CD8-positive, alpha-beta memory T cell (primary cell): ENCODE results near the gene BUD31. TPM values are rescaled to one million over a fixed set of nuclear protein-coding genes. Genes with fewer than 3 reads are reported as not detected.

Experiments used
- CTCF ChIA-PET: fragments of 350-600 bp; sonication (Branson Sonifier 250); formaldehyde crosslinking; loops from one replicate; lab custom pipeline; 2021; ENCODE audit warnings: antibody characterized with exemption; lab: Charles Lee
- POLR2A ChIA-PET: fragments of 350-600 bp; sonication (Branson Sonifier 250); formaldehyde crosslinking; loops from one replicate; lab custom pipeline; 2021; ENCODE audit warnings: antibody characterized with exemption; lab: Charles Lee
- DNase-seq, 5 donors: peaks; one replicate each; pipeline versions ENCODE4 v3.0.0 to v3.0.0-alpha.2; 2020 to 2022; ENCODE audit warnings: mixed read lengths in 1 of 5
- H3K27ac ChIP-seq: one replicate; pipeline ENCODE4 v1.7.0; 2013; ENCODE audit warnings: low read depth, mild to moderate bottlenecking, low read length, moderate library complexity
- H3K27me3 ChIP-seq: 2 replicates; pipeline ENCODE4 v1.7.0; 2013; ENCODE audit warnings: low read length, mild to moderate bottlenecking; ENCODE audit not compliant: insufficient read depth, poor library complexity, severe bottlenecking
- H3K36me3 ChIP-seq: 2 replicates; pipeline ENCODE4 v1.7.0; 2013; ENCODE audit warnings: mild to moderate bottlenecking, low read length, moderate library complexity; ENCODE audit not compliant: insufficient read depth
- H3K4me1 ChIP-seq: 2 replicates; pipeline ENCODE4 v1.7.0; 2013; ENCODE audit warnings: mild to moderate bottlenecking, low read length, moderate library complexity; ENCODE audit not compliant: insufficient read depth
- H3K4me3 ChIP-seq: 2 replicates; pipeline ENCODE4 v1.7.0; 2013; ENCODE audit warnings: mild to moderate bottlenecking, low read length
- H3K9me3 ChIP-seq: 2 replicates; pipeline ENCODE4 v1.7.0; 2013; ENCODE audit warnings: mild to moderate bottlenecking, low read length
- H3K27ac Mint-ChIP-seq, 8 donors: one replicate each; pipeline ENCODE4 v1.8.0; 2020 to 2021; ENCODE audit warnings: mixed read lengths in 8 of 8, mild to moderate bottlenecking in 6 of 8, inconsistent platforms in 3 of 8, moderate library complexity in 3 of 8
- H3K27me3 Mint-ChIP-seq, 2 donors: one replicate each; pipeline ENCODE4 v1.8.0; 2020 to 2021; ENCODE audit warnings: mixed read lengths in 2 of 2, mild to moderate bottlenecking in 1 of 2, moderate library complexity in 1 of 2
- H3K36me3 Mint-ChIP-seq, 3 donors: one replicate each; pipeline ENCODE4 v1.8.0; 2020 to 2021; ENCODE audit warnings: mixed read lengths in 3 of 3, inconsistent platforms in 1 of 3, mild to moderate bottlenecking in 1 of 3
- H3K4me1 Mint-ChIP-seq, 3 donors: one replicate each; pipeline ENCODE4 v1.8.0; 2020 to 2021; ENCODE audit warnings: mixed read lengths in 3 of 3, inconsistent platforms in 1 of 3, mild to moderate bottlenecking in 1 of 3
- H3K4me3 Mint-ChIP-seq, 7 donors: one replicate each; pipeline ENCODE4 v1.8.0; 2020 to 2021; ENCODE audit warnings: mixed read lengths in 7 of 7, mild to moderate bottlenecking in 6 of 7, moderate library complexity in 4 of 7, inconsistent platforms in 2 of 7
- H3K9me3 Mint-ChIP-seq, 5 donors: one replicate each; pipeline ENCODE4 v1.8.0; 2020 to 2022; ENCODE audit warnings: mixed read lengths in 5 of 5, mild to moderate bottlenecking in 3 of 5, moderate library complexity in 2 of 5, inconsistent platforms in 1 of 5
- polyA plus RNA-seq: library from polyadenylated mRNA; unstranded; fragments of 300-500 nt; fragmentation: Illumina TruSeq; gene quantifications from one replicate; pipeline ENCODE4 v1.2.3, GENCODE V29; 2021
- total RNA-seq, 2 experiments: library from RNA; stranded (reverse); gene quantifications; one replicate each; pipeline ENCODE4 v1.2.3, GENCODE V29; 2021

Gene BUD31
- total and polyA plus RNA-seq, 3 experiments from 2014 or later, result 176 to 188 (median 185) TPM

- H3K27me3 Mint-ChIP-seq, result no peaks in the 10 kb centered on the region
- CTCF ChIA-PET, result interaction anchor here (1.3 to 2.1 kb wide), 4 partner anchors 15 to 40 kb away, joined by 3 to 4 read pairs (median 3); partner anchors contain the start of genes BUD31 and PDAP1
- H3K27ac ChIP-seq, result peak overlapping the region; percentile 14
- no peak overlapping the region for H3K4me3 ChIP-seq
- H3K4me1 ChIP-seq, result no peaks in the 10 kb centered on the region
- peaks cover 15% of the 10 kb centered on the region for H3K36me3 ChIP-seq
- peak overlapping the region in 1 of 8 donors; percentile 50 for H3K27ac Mint-ChIP-seq
- H3K9me3 ChIP-seq, result no peaks in the 10 kb centered on the region
- DNase-seq, result no peak
- H3K36me3 Mint-ChIP-seq, result peaks cover 0 to 33% (median 8%) of the 10 kb centered on the region in 3 donors
- no peak overlapping the region for H3K4me3 Mint-ChIP-seq
- POLR2A ChIA-PET, result interaction anchor here (0.7 kb wide), 1 partner anchor 106 kb away, joined by 3 read pairs; no protein-coding TSS in a partner anchor
- H3K9me3 Mint-ChIP-seq, result no peaks in the 10 kb centered on the region
- peaks cover 0 to 8% (median 7%) of the 10 kb centered on the region in 3 donors for H3K4me1 Mint-ChIP-seq
- no peaks in the 10 kb centered on the region for H3K27me3 ChIP-seq
These were observed 39.9 kb upstream of the BUD31 start for GRCh38 chr7:99368750-99369389.

- Histone ChIP-seq H3K36me3 (peaks cover 7% of the 10 kb centered on the region), H3K27me3 (no peaks in the 10 kb centered on the region), H3K4me3 (no peak overlapping the region), H3K4me1 (no peaks in the 10 kb centered on the region), H3K9me3 (no peaks in the 10 kb centered on the region), H3K27ac (no peak overlapping the region)
- no peaks in the 10 kb centered on the region for H3K9me3 Mint-ChIP-seq
- no peaks in the 10 kb centered on the region for H3K27me3 Mint-ChIP-seq
- peaks cover 0 to 24% (median 6%) of the 10 kb centered on the region in 3 donors for H3K36me3 Mint-ChIP-seq
- no peak for DNase-seq
- ChIA-PET POLR2A (interaction anchor here (0.6 to 0.7 kb wide), 2 partner anchors 22 to 410 kb away, joined by 3 read pairs; no protein-coding TSS in a partner anchor), CTCF (interaction anchor here (1.5 to 2.1 kb wide), 3 partner anchors 17 to 39 kb away, joined by 3 to 4 read pairs (median 3); partner anchors contain the start of genes BUD31 and PDAP1)
- no peak overlapping the region for H3K4me3 Mint-ChIP-seq
- peak overlapping the region in 1 of 8 donors; percentile 15 for H3K27ac Mint-ChIP-seq
- peaks cover 0 to 8% (median 7%) of the 10 kb centered on the region in 3 donors for H3K4me1 Mint-ChIP-seq
These were observed 38.9 kb upstream of the BUD31 start for GRCh38 chr7:99369767-99370391.

DNA sequence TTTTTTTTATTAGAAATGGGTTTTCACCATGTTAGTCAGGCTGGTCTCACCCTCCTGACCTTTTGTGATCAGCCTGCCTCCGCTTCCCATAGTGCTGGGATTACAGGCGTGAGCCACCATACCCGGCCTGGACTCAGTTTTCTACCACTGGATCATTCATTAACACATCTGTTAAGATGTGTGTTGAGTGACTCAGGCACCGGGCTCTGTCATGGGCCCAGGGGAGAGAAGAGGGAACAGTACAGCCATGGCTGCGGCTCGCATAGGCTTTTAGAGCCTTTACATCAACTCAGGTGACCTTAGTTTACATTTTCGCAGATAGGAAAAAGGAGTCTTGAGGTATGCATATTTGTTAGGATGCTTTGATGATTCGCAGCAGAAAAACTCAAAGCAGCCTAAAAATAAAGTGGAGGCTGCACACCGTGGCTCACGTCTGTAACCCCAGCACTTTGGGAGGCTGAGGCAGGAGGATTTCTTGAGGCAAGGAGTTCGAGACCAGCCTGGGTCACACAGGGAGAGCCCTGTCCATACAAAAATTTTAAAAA, 37.3 kb upstream of the BUD31 start:
- peaks cover 10% of the 10 kb centered on the region for H3K4me1 ChIP-seq
- H3K9me3 ChIP-seq, result no peaks in the 10 kb centered on the region
- H3K4me3 Mint-ChIP-seq, result peak overlapping the region in 1 of 7 donors; percentile 76
- peaks cover 5 to 13% (median 10%) of the 10 kb centered on the region in 3 donors for H3K4me1 Mint-ChIP-seq
- peak overlapping the region in 2 of 8 donors; percentile 63 for H3K27ac Mint-ChIP-seq
- CTCF ChIA-PET, result interaction anchor here (1.2 to 2.7 kb wide), 2 partner anchors 22 to 100 kb away, joined by 3 to 7 read pairs; no protein-coding TSS in a partner anchor
- no peak overlapping the region for H3K4me3 ChIP-seq
- no peaks in the 10 kb centered on the region for H3K27me3 Mint-ChIP-seq
- no peaks in the 10 kb centered on the region for H3K36me3 ChIP-seq
- POLR2A ChIA-PET, result interaction anchor here (0.7 kb wide), 1 partner anchor 17 kb away, joined by 3 read pairs; no protein-coding TSS in a partner anchor
- H3K27ac ChIP-seq, result no peak overlapping the region
- H3K27me3 ChIP-seq, result no peaks in the 10 kb centered on the region
- no peaks in the 10 kb centered on the region for H3K9me3 Mint-ChIP-seq
- no peak for DNase-seq
- H3K36me3 Mint-ChIP-seq, result peaks cover 0 to 13% (median 0%) of the 10 kb centered on the region in 3 donors

DNA sequence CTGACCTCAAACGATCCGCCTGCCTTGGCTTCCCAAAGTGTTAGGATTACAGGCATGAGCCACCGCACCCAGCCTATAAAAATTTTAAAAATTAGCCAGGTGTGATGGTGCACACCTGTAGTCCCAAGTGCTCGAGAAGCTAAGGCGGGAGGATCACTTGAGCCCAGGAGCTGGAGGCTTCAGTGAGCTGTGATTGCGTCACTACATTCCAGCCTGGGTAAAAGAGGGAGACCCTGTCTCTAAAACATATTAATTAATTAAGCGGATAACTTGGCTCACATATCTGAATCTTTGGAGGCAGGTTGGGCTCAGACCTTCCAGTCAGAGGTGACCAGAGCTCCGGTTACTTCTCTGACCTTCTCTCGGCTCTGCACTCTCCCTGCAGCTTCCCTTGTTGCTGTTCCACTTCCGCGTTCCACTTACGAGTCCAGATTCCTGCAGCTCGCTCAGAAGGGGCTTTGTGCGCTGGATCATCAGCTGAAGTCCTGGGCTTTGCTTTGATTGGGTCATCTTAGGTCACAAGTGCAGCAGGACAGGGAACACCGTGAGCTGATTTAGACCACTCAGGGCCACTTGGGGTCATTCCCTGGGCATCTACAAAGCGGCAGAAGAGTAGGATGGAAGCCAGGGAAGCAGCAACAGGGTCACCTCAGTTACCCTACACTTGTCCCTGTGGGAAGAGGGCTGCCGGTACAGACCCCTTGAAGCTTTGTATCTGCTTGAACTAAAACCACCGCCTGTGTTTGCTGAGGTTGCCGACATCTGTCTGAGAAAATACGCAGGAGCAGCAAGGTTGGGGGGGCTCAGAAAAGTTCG, 36.3 kb upstream of the BUD31 start:
- DNase-seq, result peak in 1 of 5 donors; percentile 79
- Histone ChIP-seq H3K27ac (no peak overlapping the region), H3K4me3 (no peak overlapping the region), H3K36me3 (no peaks in the 10 kb centered on the region), H3K9me3 (no peaks in the 10 kb centered on the region), H3K4me1 (peaks cover 20% of the 10 kb centered on the region), H3K27me3 (no peaks in the 10 kb centered on the region)
- H3K27ac Mint-ChIP-seq, result peak overlapping the region in 7 of 8 donors; percentile 3 to 87 (median 60)
- H3K4me1 Mint-ChIP-seq, result peaks cover 11 to 21% (median 14%) of the 10 kb centered on the region in 3 donors
- POLR2A ChIA-PET, result interaction anchor here (1.0 kb wide), 1 partner anchor 36 kb away, joined by 5 read pairs; the partner anchor contains the start of genes BUD31 and PDAP1
- CTCF ChIA-PET, result interaction anchor here (1.2 to 2.7 kb wide), 3 partner anchors 21 to 99 kb away, joined by 3 to 7 read pairs (median 6); partner anchors contain the start of genes BUD31 and PDAP1
- no peaks in the 10 kb centered on the region for H3K27me3 Mint-ChIP-seq
- H3K4me3 Mint-ChIP-seq, result peak overlapping the region; percentile 67 to 90 (median 77)
- peaks cover 0 to 11% (median 0%) of the 10 kb centered on the region in 3 donors for H3K36me3 Mint-ChIP-seq
- H3K9me3 Mint-ChIP-seq, result no peaks in the 10 kb centered on the region

DNA sequence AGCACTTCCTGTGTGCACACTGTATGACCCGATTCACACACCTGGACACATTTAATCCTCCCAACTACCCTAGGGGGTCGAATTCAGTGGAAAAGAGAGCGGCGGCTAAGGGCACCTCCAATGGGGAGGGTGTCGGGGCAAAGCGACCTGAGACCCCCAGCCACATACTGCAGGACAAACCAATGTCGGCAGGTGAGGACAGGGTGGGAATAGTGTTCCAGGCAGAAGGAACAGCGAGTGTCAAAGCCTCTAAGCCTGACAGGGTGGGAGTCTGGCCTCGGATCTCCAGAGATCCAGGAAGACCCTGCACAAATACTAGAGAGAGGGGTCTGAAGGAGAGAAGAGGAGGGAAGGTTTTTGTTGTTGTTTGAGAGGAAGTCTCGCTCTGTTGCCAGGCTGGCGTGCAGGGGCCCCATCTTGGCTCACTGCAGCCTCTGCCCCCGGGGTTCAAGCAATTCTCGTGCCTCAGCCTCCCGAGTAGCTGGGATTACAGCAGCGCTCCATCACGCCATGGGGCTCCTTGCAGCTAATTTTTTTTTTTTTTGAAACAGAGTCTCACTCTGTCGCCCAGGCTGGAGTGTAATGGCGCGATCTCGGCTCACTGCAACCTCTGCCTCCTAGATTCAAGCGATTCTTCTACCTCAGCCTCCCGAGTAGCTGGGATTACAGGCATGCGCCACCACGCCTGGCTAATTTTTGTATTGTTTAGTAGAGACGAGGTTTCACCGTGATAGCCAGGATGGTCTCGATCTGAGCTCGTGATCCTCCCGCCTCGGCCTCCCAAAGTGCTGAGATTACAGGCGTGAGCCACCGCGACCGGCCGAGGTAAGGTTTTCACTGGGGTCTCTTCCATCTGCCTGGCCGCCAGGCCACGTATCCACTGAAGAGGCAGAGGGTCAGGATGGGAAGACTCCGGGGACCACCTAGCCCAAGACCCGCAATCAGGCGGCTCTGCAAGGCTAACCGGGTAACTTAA, 35.4 kb upstream of the BUD31 start:
- ChIA-PET CTCF (interaction anchor here (1.0 to 2.7 kb wide), 4 partner anchors 8 to 35 kb away, joined by 3 to 7 read pairs (median 6); partner anchors contain the start of genes BUD31 and PDAP1), POLR2A (interaction anchor here (0.5 to 4.3 kb wide), 5 partner anchors 14 to 184 kb away, joined by 3 to 29 read pairs (median 5); partner anchors contain the start of genes BUD31 and PDAP1)
- peak overlapping the region; percentile 90 for H3K27ac ChIP-seq
- Mint-ChIP-seq H3K4me1 (peaks cover 17 to 27% (median 20%) of the 10 kb centered on the region in 3 donors), H3K36me3 (peaks cover 0 to 17% (median 2%) of the 10 kb centered on the region in 3 donors), H3K27me3 (no peaks in the 10 kb centered on the region), H3K27ac (peak overlapping the region; percentile 33 to 87 (median 68)), H3K4me3 (peak overlapping the region; percentile 77 to 90 (median 80)), H3K9me3 (no peaks in the 10 kb centered on the region)
- H3K4me3 ChIP-seq, result peak overlapping the region; percentile 83
- H3K36me3 ChIP-seq, result no peaks in the 10 kb centered on the region
- H3K4me1 ChIP-seq, result peaks cover 28% of the 10 kb centered on the region
- no peaks in the 10 kb centered on the region for H3K9me3 ChIP-seq
- DNase-seq, result peak in 1 of 5 donors; percentile 50
- no peaks in the 10 kb centered on the region for H3K27me3 ChIP-seq

DNA sequence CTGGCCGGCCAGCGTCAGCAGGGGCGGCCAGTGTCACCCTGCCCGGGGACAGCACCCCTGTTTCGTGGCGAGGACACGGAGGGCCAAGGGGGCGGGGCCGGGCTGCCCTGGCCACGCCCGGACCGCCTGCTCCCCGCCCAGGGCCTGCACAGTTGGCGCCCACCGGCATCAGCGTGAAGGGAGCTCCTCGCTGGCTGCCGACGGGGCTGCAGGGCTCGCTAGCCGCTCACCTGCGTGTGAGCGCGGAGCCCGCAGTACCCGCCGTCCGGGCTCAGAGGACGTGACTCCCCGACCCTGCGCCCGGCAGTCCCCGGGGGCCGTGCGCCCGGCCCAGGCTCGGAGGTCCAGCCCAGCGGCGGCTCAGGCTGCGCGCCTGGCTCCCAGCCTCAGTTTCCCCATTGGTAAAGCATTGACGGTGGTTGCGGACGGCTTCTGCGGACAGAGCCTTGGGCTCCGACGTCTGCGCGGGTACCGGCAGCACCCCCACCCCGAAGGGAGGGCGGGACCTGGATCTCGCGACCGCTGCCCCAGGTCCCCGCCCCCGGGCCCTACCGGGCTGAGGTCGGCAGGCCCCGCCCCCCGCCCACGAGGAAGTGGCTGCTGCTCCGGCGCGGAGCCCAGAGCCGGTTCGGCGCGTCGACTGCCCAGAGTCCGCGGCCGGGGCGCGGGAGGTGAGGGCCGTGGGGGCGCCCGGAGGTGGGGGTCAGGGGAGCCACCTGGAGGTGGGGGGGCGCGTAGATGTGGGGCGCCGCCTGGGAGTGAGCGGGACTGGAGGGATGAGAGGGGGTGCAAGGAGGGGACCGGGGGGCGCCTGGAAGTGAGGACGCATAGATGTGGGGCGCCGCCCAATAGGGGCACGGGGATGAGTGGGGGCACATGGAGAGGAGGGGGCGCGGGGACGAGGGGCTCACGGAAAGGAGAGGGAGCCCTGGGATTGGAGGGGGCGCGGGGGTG, 34.4 kb upstream of the BUD31 start, which contains the start of gene ARPC1B:
ARPC1B (plus strand) TSS at position 620 of the 954 bp plus-strand sequence. CDS start 10,985 bp downstream, outside the sequence.
- CTCF ChIA-PET, result interaction anchor here (1.0 to 2.1 kb wide), 4 partner anchors 9 to 35 kb away, joined by 3 to 7 read pairs (median 5); partner anchors contain the start of genes BUD31 and PDAP1
- Histone ChIP-seq H3K9me3 (no peaks in the 10 kb centered on the region), H3K27ac (peak within 1 kb of the TSS; percentile 90), H3K4me1 (peaks cover 39% of the 10 kb centered on the region), H3K36me3 (no peaks in the 10 kb centered on the region), H3K4me3 (peak within 1 kb of the TSS; percentile 83), H3K27me3 (no peaks in the 10 kb centered on the region)
- DNase-seq, result peak; percentile 80 to 90 (median 82)
- H3K27ac Mint-ChIP-seq, result peak within 1 kb of the TSS; percentile 68 to 98 (median 94)
- H3K27me3 Mint-ChIP-seq, result no peaks in the 10 kb centered on the region
- H3K36me3 Mint-ChIP-seq, result peaks cover 3 to 20% (median 4%) of the 10 kb centered on the region in 3 donors
- POLR2A ChIA-PET, result interaction anchor here (0.5 to 4.3 kb wide), 4 partner anchors 13 to 183 kb away, joined by 3 to 29 read pairs (median 16); partner anchors contain the start of genes BUD31 and PDAP1
- no peaks in the 10 kb centered on the region for H3K9me3 Mint-ChIP-seq
- H3K4me1 Mint-ChIP-seq, result peaks cover 23 to 34% (median 26%) of the 10 kb centered on the region in 3 donors
- peak within 1 kb of the TSS; percentile 77 to 92 (median 80) for H3K4me3 Mint-ChIP-seq
